Fibroblast of skin of back (primary cell): ENCODE results near the gene REXO4.

Experiments used
- DNase-seq: peaks from one replicate; pipeline ENCODE4 v3.0.0-alpha.2; 2013

The REXO4 gene

GRCh38 chr9:133449760-133450159, 31.9 kb upstream of the REXO4 start:
- no peak for DNase-seq

- DNase-seq: no peak
These were observed 30.7 kb upstream of the REXO4 start for GRCh38 chr9:133448487-133448972.

GRCh38 chr9:133445293-133445969, 27.6 kb upstream of the REXO4 start:
- no peak for DNase-seq

- no peak for DNase-seq
These were observed 26.2 kb upstream of the REXO4 start for GRCh38 chr9:133443982-133444381.

GRCh38 chr9:133443248-133443647, 25.4 kb upstream of the REXO4 start:
- DNase-seq: no peak

- DNase-seq: no peak
These were observed 23.8 kb upstream of the REXO4 start for GRCh38 chr9:133441571-133441970.

GRCh38 chr9:133440874-133441273, 23.1 kb upstream of the REXO4 start:
- no peak for DNase-seq

GRCh38 chr9:133439337-133439736, 21.5 kb upstream of the REXO4 start:
- DNase-seq: no peak

GRCh38 chr9:133437753-133438531, 20.1 kb upstream of the REXO4 start:
- DNase-seq: no peak

- DNase-seq: no peak
These were observed 18.9 kb upstream of the REXO4 start for GRCh38 chr9:133436681-133437080.

GRCh38 chr9:133433351-133433843, 15.6 kb upstream of the REXO4 start:
- DNase-seq: no peak

- DNase-seq: no peak
These were observed 12.4 kb upstream of the REXO4 start for GRCh38 chr9:133430244-133430643.

GRCh38 chr9:133429641-133430161, 11.9 kb upstream of the REXO4 start:
- DNase-seq: no peak

- no peak for DNase-seq
These were observed 11.4 kb upstream of the REXO4 start for GRCh38 chr9:133429214-133429613.

- no peak for DNase-seq
These were observed 10.8 kb upstream of the REXO4 start for GRCh38 chr9:133428617-133429101.

- no peak for DNase-seq
These were observed 10.0 kb upstream of the REXO4 start for GRCh38 chr9:133427658-133428348.

GRCh38 chr9:133426011-133426410, 8.2 kb upstream of the REXO4 start:
- no peak for DNase-seq

GRCh38 chr9:133425049-133425632, 7.3 kb upstream of the REXO4 start:
- no peak for DNase-seq

GRCh38 chr9:133424187-133424586, 6.4 kb upstream of the REXO4 start:
- no peak for DNase-seq

GRCh38 chr9:133423216-133423615, 5.4 kb upstream of the REXO4 start:
- DNase-seq: no peak

GRCh38 chr9:133421615-133422542, 4.1 kb upstream of the REXO4 start, which contains the start of gene ADAMTS13:
Gene ADAMTS13 (plus strand): TSS chr9:133422367. CDS start chr9:133422444, 77 bp downstream.
- DNase-seq: no peak
